GM12878 (cell line): ENCODE data around the gene MVK. TPM values are rescaled to one million over a fixed set of nuclear protein-coding genes. Genes with fewer than 3 reads are reported as not detected.

Experiments
- ATAC-seq: fragments of 200-7000 bp; cut with Tn5 transposase; 3 replicates; pipeline ENCODE4 v1.9.1; 2020; ENCODE audit warnings: mild to moderate bottlenecking, moderate library complexity
- BruUV-seq: library from RNA; stranded (reverse); fragments of 400-500 nt; replicated peaks from 2 replicates; lab custom pipeline; 2021; lab: Mats Ljungman, UMichigan
- CTCF ChIA-PET: fragments of 300-600 bp; sonication (Branson Sonifier 250); formaldehyde crosslinking; extraction: SDS; loops from one replicate; lab custom pipeline; 2021; ENCODE audit warnings: inconsistent platforms; lab: Yijun Ruan, JAX
- POLR2A ChIA-PET: fragments of 350-600 bp; formaldehyde crosslinking; extraction: SDS; loops from one replicate; lab custom pipeline; 2021; ENCODE audit warnings: inconsistent platforms; lab: Charles Lee
- RAD21 ChIA-PET: fragments of 300-600 bp; sonication (Branson Sonifier 250); formaldehyde crosslinking; loops from one replicate; lab custom pipeline; 2023; ENCODE audit warnings: antibody characterized with exemption; ENCODE audit not compliant: unreplicated experiment; lab: Charles Lee
- SMC1A ChIA-PET: fragments of 300-600 bp; sonication (Branson Sonifier 250); formaldehyde crosslinking; loops from one replicate; lab custom pipeline; 2023; ENCODE audit not compliant: unreplicated experiment, uncharacterized antibody; lab: Charles Lee
- DNase-seq: peaks from one replicate; pipeline ENCODE4 v3.0.0-alpha.2; 2011; ENCODE audit warnings: low read depth, low spot score
- FAIRE-seq: peaks from 3 replicates; lab custom pipeline; 2011; peaks lifted over from hg19 to GRCh38; lab: Jason Lieb, UNC
- H2AFZ ChIP-seq: 2 replicates; pipeline ENCODE4 v1.6.0; 2011; ENCODE audit warnings: low read depth, low read length, control low read depth; ENCODE audit not compliant: control insufficient read depth
- H3K27ac ChIP-seq: 2 replicates; pipeline ENCODE4 v1.5.1; 2011; ENCODE audit warnings: control low read depth; ENCODE audit not compliant: control insufficient read depth, insufficient read depth
- H3K27me3 ChIP-seq, 2 experiments: replicated peaks in 1 of 2; 2 replicates each; pipeline versions ENCODE4 v1.6.0 to v1.6.1; 2011; ENCODE audit warnings: low read length in 1 of 2; ENCODE audit not compliant: control insufficient read depth in 2 of 2, insufficient read depth in 2 of 2
- H3K36me3 ChIP-seq, 2 experiments: 2 replicates each; pipeline ENCODE4 v1.5.1; 2011; ENCODE audit warnings: low read length in 1 of 2; ENCODE audit not compliant: control insufficient read depth in 2 of 2, insufficient read depth in 2 of 2
- H3K4me1 ChIP-seq: 2 replicates; pipeline ENCODE4 v1.6.1; 2011; ENCODE audit warnings: mild to moderate bottlenecking, low read length, moderate library complexity, mixed read lengths; ENCODE audit not compliant: control insufficient read depth, insufficient read depth
- H3K4me2 ChIP-seq: 2 replicates; pipeline ENCODE4 v1.6.0; 2011; ENCODE audit warnings: control low read depth; ENCODE audit not compliant: control insufficient read depth, insufficient read depth
- H3K4me3 ChIP-seq: fragments of 200-600 bp; sonication (generic); 2 replicates; pipeline ENCODE4 v1.5.1; 2016
- H3K79me2 ChIP-seq: 2 replicates; pipeline ENCODE4 v1.6.0; 2011; ENCODE audit warnings: low read length; ENCODE audit not compliant: control insufficient read depth, insufficient read depth
- H3K9ac ChIP-seq: 2 replicates; pipeline ENCODE4 v1.8.0; 2011; ENCODE audit warnings: low read length, control low read depth, mixed read lengths; ENCODE audit not compliant: control insufficient read depth, insufficient read depth
- H3K9me3 ChIP-seq: replicated peaks from 3 replicates; pipeline ENCODE4 v1.5.1; 2011; ENCODE audit warnings: mild to moderate bottlenecking, low read length; ENCODE audit not compliant: control insufficient read depth, insufficient read depth
- H4K20me1 ChIP-seq: 2 replicates; pipeline ENCODE4 v1.6.0; 2011; ENCODE audit not compliant: control insufficient read depth, insufficient read depth
- BRCA1 ChIP-seq: IDR thresholded peaks from 2 replicates; pipeline ENCODE4 v1.6.1; 2011; ENCODE audit warnings: low read depth, low read length, improper control_type of control experiment
- NR2C2 ChIP-seq: IDR thresholded peaks from 2 replicates; pipeline ENCODE4 v1.6.1; 2011; ENCODE audit warnings: borderline replicate concordance, low read depth; ENCODE audit not compliant: control insufficient read depth, insufficient read length
- POLR2AphosphoS2 ChIP-seq: IDR thresholded peaks from 2 replicates; pipeline ENCODE4 v1.6.1; 2011; ENCODE audit warnings: low read depth, mild to moderate bottlenecking, low read length, improper control_type of control experiment, moderate library complexity
- WGBS: methylation state at CpG from one replicate; pipeline ENCODE4 v1.1.6; 2016; ENCODE audit warnings: low lambda C conversion rate; ENCODE audit not compliant: insufficient replicate concordance, insufficient coverage; ENCODE audit errors: missing lambda C conversion rate; 5-methylcytosine and 5-hydroxymethylcytosine counted together
- in situ Hi-C: fragments of 300-500 bp; cut with MboI; formaldehyde crosslinking; loops from 9 replicates; pipeline ENCODE4 v1.14.3; 2018; ENCODE audit warnings: mixed read lengths
- intact Hi-C: fragments of 100-400 bp; cut with micrococcal nuclease; formaldehyde crosslinking; loops from one replicate; pipeline ENCODE4 v1.14.2; 2022; ENCODE audit not compliant: unreplicated experiment
- polyA plus RNA-seq, 11 experiments: library from polyadenylated mRNA; depleted of rRNA in 4 of 11; unstranded in 6 of 11; stranded (reverse) in 5 of 11; fragments of >200 nt; fragmentation: Nextera tagmentation in 4 of 11; fragmentation: Illumina TruSeq in 1 of 11; extraction: Ambion mirVana in 4 of 11; extraction: Trizol in 1 of 11; gene quantifications; 1 replicate in 1 of 11; 2 replicates in 10 of 11; pipeline versions ENCODE4 v1.2.1 to v1.2.3, GENCODE V29; 2011 to 2016; ENCODE audit warnings: inconsistent platforms in 2 of 11, missing spikeins in 2 of 11, low read depth in 1 of 11
- total RNA-seq, 4 experiments: library from RNA; depleted of rRNA in 3 of 4; stranded (reverse); fragments of >200 nt in 3 of 4; fragmentation: Illumina TruSeq in 1 of 4; extraction: Trizol in 1 of 4; gene quantifications; 2 replicates each; pipeline versions ENCODE4 v1.2.1 to v1.2.3, GENCODE V29; 2013 to 2021
- TF ChIP-seq, protein P1 (sequence below): IDR thresholded peaks from 2 replicates; pipeline ENCODE4 v1.6.1; 2011; ENCODE audit warnings: borderline replicate concordance, low read depth, mild to moderate bottlenecking, moderate library complexity, low read length; ENCODE audit not compliant: insufficient read depth, poor library complexity, severe bottlenecking
- TF ChIP-seq, protein P2 (sequence below): fragments of 450-650 bp; IDR thresholded peaks from 2 replicates; pipeline ENCODE4 v1.6.1; 2016; ENCODE audit warnings: mild to moderate bottlenecking

MVK gene
- total and polyA plus RNA-seq, 10 of the 15 experiments (the other 5 are each of a cell fraction or from before 2014, with no cell fraction given), result 0.24 to 46.7 (median 31.9) TPM

DNA sequence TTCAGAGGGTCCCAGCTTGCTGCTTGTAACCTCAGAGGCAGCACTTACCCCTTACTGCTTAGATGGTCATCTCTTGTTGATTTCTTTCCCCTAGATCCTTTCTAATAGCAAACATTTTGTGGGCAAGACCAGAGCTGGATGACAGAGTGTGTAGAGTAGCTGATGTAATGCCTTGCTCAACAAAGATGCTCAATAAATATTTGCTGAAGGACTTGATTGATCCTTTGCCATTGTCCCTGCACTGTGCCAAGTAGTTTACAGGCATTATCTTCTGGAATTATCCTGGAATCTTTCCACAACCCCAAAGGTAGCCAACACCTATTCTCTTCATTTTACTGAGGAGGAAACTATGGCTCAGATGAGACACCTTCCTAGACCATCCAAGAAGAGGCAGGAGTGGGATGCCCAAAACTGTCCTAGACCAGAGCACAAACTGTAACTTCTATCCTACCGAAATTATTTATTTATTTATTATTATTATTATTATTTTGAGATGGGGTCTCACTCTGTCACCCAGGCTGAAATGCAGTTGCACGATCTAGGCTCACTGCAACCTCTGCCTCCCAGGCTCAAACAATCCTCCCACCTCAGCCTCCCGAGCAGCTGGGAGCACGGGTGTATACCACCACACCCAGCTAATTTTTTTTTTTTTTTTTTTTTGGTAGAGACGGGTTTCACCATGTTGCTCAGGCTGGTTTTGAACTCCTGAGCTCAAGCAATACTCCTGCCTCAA, 1.7 kb upstream of the MVK start:
- H3K27ac ChIP-seq, result peak overlapping the region; percentile 88
- intact Hi-C loops, result no loop called here

More for the DNA sequence above, 1.7 kb upstream of the MVK start:
- Histone ChIP-seq H3K79me2 (peaks cover 17% of the 10 kb centered on the region), H3K4me2 (peak overlapping the region; percentile 99; the same call in 1 of the 2 replicates), H4K20me1 (no peaks in the 10 kb centered on the region), H3K36me3 (peaks cover 0 to 17% of the 10 kb centered on the region in 2 experiments; a peak in 3 of 4 replicates), H3K27me3 (no peaks in the 10 kb centered on the region), H3K9ac (no peak overlapping the region; the same call in 1 of the 2 replicates), H3K4me1 (no peaks in the 10 kb centered on the region), H3K9me3 (no peaks in the 10 kb centered on the region), H3K4me3 (peak overlapping the region; percentile 99), H2AFZ (no peak overlapping the region)
- TF ChIP-seq POLR2AphosphoS2 (no peak), NR2C2 (no peak), BRCA1 (no peak)
- TF ChIP-seq, protein P1, sequence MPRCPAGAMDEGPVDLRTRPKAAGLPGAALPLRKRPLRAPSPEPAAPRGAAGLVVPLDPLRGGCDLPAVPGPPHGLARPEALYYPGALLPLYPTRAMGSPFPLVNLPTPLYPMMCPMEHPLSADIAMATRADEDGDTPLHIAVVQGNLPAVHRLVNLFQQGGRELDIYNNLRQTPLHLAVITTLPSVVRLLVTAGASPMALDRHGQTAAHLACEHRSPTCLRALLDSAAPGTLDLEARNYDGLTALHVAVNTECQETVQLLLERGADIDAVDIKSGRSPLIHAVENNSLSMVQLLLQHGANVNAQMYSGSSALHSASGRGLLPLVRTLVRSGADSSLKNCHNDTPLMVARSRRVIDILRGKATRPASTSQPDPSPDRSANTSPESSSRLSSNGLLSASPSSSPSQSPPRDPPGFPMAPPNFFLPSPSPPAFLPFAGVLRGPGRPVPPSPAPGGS, result no peak
- TF ChIP-seq, protein P2, sequence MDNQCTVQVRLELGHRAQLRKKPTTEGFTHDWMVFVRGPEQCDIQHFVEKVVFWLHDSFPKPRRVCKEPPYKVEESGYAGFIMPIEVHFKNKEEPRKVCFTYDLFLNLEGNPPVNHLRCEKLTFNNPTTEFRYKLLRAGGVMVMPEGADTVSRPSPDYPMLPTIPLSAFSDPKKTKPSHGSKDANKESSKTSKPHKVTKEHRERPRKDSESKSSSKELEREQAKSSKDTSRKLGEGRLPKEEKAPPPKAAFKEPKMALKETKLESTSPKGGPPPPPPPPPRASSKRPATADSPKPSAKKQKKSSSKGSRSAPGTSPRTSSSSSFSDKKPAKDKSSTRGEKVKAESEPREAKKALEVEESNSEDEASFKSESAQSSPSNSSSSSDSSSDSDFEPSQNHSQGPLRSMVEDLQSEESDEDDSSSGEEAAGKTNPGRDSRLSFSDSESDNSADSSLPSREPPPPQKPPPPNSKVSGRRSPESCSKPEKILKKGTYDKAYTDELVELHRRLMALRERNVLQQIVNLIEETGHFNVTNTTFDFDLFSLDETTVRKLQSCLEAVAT, result peak; percentile 54; the same call in 1 of the 2 replicates
- CTCF ChIA-PET, result interaction anchor here (0.8 to 2.6 kb wide), 6 partner anchors 14 to 273 kb away, joined by 3 to 14 read pairs (median 4); no protein-coding TSS in a partner anchor
- no peak for ATAC-seq
- POLR2A ChIA-PET, result interaction anchor here (0.7 to 1.1 kb wide), 2 partner anchors 21 to 27 kb away, joined by 3 to 4 read pairs; no protein-coding TSS in a partner anchor
- SMC1A ChIA-PET, result interaction anchor here (0.6 to 0.9 kb wide), 3 partner anchors 25 to 1823 kb away, joined by 3 read pairs; no protein-coding TSS in a partner anchor
- in situ Hi-C loops, result no loop called here
- 97% methylated on average over 4 of the region's 5 CpGs for WGBS
- RAD21 ChIA-PET, result interaction anchor here (1.2 kb wide), 1 partner anchor 273 kb away, joined by 5 read pairs; no protein-coding TSS in a partner anchor
- no peak for DNase-seq
- BruUV-seq, result no TSS peak
- FAIRE-seq, result no peak
